ENCODE results near the gene SOWAHC.

SOWAHC gene

GRCh38 chr2:109644571-109645275 lies 30.6 kb downstream of the SOWAHC start:
- in situ Hi-C loops (cut with MboI; ENCODE audit: low sequenced_read_pairs), result no loop called here

- in situ Hi-C loops (cut with MboI; ENCODE audit: low sequenced_read_pairs), result no loop called here
These were observed 31.4 kb downstream of the SOWAHC start for GRCh38 chr2:109645412-109646184.

- in situ Hi-C loops (cut with MboI; ENCODE audit: low sequenced_read_pairs), result no loop called here
These were observed 32.8 kb downstream of the SOWAHC start for GRCh38 chr2:109646961-109647360.

GRCh38 chr2:109647636-109648035 lies 33.5 kb downstream of the SOWAHC start:
- in situ Hi-C loops (cut with MboI; ENCODE audit: low sequenced_read_pairs), result no loop called here

GRCh38 chr2:109648041-109648527 lies 33.9 kb downstream of the SOWAHC start:
- in situ Hi-C loops (cut with MboI; ENCODE audit: low sequenced_read_pairs), result no loop called here

- in situ Hi-C loops (cut with MboI; ENCODE audit: low sequenced_read_pairs), result no loop called here
These were observed 35.9 kb downstream of the SOWAHC start for GRCh38 chr2:109649736-109650695.

- in situ Hi-C loops (cut with MboI; ENCODE audit: low sequenced_read_pairs), result no loop called here
These were observed 40.3 kb downstream of the SOWAHC start for GRCh38 chr2:109654326-109655050.

- in situ Hi-C loops (cut with MboI; ENCODE audit: low sequenced_read_pairs), result no loop called here
These were observed 41.1 kb downstream of the SOWAHC start for GRCh38 chr2:109655287-109655686.

- in situ Hi-C loops (cut with MboI; ENCODE audit: low sequenced_read_pairs), result no loop called here
These were observed 45.4 kb downstream of the SOWAHC start for GRCh38 chr2:109659396-109660045.

- in situ Hi-C loops (cut with MboI; ENCODE audit: low sequenced_read_pairs), result no loop called here
These were observed 46.1 kb downstream of the SOWAHC start for GRCh38 chr2:109660046-109660860.

GRCh38 chr2:109662889-109663288 lies 48.7 kb downstream of the SOWAHC start:
- in situ Hi-C loops (cut with MboI; ENCODE audit: low sequenced_read_pairs), result no loop called here

- in situ Hi-C loops (cut with MboI; ENCODE audit: low sequenced_read_pairs), result no loop called here
These were observed 49.6 kb downstream of the SOWAHC start for GRCh38 chr2:109663721-109664120.

- in situ Hi-C loops (cut with MboI; ENCODE audit: low sequenced_read_pairs), result no loop called here
These were observed 52.3 kb downstream of the SOWAHC start for GRCh38 chr2:109666466-109666865.
